H1 (cell line): Measurements from ENCODE around the gene RABL2A. TPM values are rescaled to one million over a fixed set of nuclear protein-coding genes. Genes with fewer than 3 reads are reported as not detected.

ENCODE experiments used
- CTCF ChIA-PET: fragments of 300-600 bp; sonication (Branson Sonifier 250); formaldehyde crosslinking; loops from one replicate; lab custom pipeline; 2021; ENCODE audit not compliant: partially characterized antibody; lab: Charles Lee
- POLR2A ChIA-PET: fragments of 300-600 bp; sonication (Branson Sonifier 250); formaldehyde crosslinking; loops from one replicate; lab custom pipeline; 2021; ENCODE audit warnings: inconsistent platforms; ENCODE audit not compliant: partially characterized antibody; lab: Charles Lee
- DNase-seq, 2 experiments: peaks; one replicate each; pipeline versions ENCODE4 v3.0.0 to v3.0.0-alpha.2; 2010 to 2022; ENCODE audit warnings: low spot score in 2 of 2, low read depth in 1 of 2, mixed read lengths in 1 of 2
- FAIRE-seq: peaks from 2 replicates; lab custom pipeline; 2011; peaks lifted over from hg19 to GRCh38; lab: Jason Lieb, UNC
- H2AFZ ChIP-seq: 2 replicates; pipeline ENCODE4 v1.8.1; 2012; ENCODE audit warnings: low read length, inconsistent platforms
- H2AK5ac ChIP-seq: 2 replicates; pipeline ENCODE4 v1.6.1; 2013; ENCODE audit warnings: low read depth, low read length
- H2BK120ac ChIP-seq: replicated peaks from 2 replicates; pipeline ENCODE3; 2013; ENCODE audit warnings: low read depth, low read length, inconsistent platforms
- H2BK12ac ChIP-seq: 2 replicates; pipeline ENCODE4 v1.6.1; 2013; ENCODE audit warnings: low read depth, low read length
- H2BK15ac ChIP-seq: 2 replicates; pipeline ENCODE4 v1.6.1; 2013; ENCODE audit warnings: low read length
- H2BK20ac ChIP-seq: 2 replicates; pipeline ENCODE4 v1.6.1; 2013; ENCODE audit warnings: low read length
- H2BK5ac ChIP-seq: 2 replicates; pipeline ENCODE4 v1.6.1; 2013; ENCODE audit warnings: low read depth, low read length
- H3K14ac ChIP-seq: 2 replicates; pipeline ENCODE4 v1.6.1; 2013; ENCODE audit warnings: inconsistent platforms; ENCODE audit not compliant: insufficient read length
- H3K18ac ChIP-seq: 2 replicates; pipeline ENCODE4 v1.6.1; 2013; ENCODE audit warnings: low read length; ENCODE audit errors: extremely low read depth
- H3K23ac ChIP-seq: 2 replicates; pipeline ENCODE4 v1.6.1; 2013; ENCODE audit warnings: inconsistent platforms; ENCODE audit not compliant: insufficient read length
- H3K23me2 ChIP-seq: 2 replicates; pipeline ENCODE4 v1.6.1; 2013; ENCODE audit warnings: low read depth, low read length
- H3K27ac ChIP-seq: 2 replicates; pipeline ENCODE4 v1.6.1; 2011; ENCODE audit warnings: low read depth, low read length, inconsistent platforms
- H3K27me3 ChIP-seq, 4 experiments: replicated peaks in 1 of 4; 1 replicate in 1 of 4; 2 replicates in 3 of 4; pipeline versions ENCODE4 v1.6.1 to v1.8.1; 2011 to 2013; ENCODE audit warnings: low read length in 3 of 4, mild to moderate bottlenecking in 3 of 4, inconsistent platforms in 2 of 4, mixed read lengths in 2 of 4, moderate library complexity in 1 of 4; ENCODE audit not compliant: control insufficient read depth in 3 of 4, insufficient read depth in 3 of 4; ENCODE audit errors: extremely low read depth in 1 of 4
- H3K36me3 ChIP-seq, 4 experiments: 2 replicates each; pipeline versions ENCODE4 v1.6.1 to v1.8.1; 2011 to 2013; ENCODE audit warnings: mild to moderate bottlenecking in 4 of 4, low read length in 3 of 4, moderate library complexity in 2 of 4, control low read depth in 1 of 4, inconsistent platforms in 1 of 4; ENCODE audit not compliant: insufficient read depth in 4 of 4, control insufficient read depth in 2 of 4
- H3K4ac ChIP-seq: replicated peaks from 2 replicates; pipeline ENCODE3; 2013; ENCODE audit warnings: low read length, low read depth, mixed read lengths, inconsistent platforms; ENCODE audit not compliant: insufficient read length
- H3K4me1 ChIP-seq, 4 experiments: replicated peaks in 1 of 4; 1 replicate in 1 of 4; 2 replicates in 3 of 4; pipeline versions ENCODE4 v1.6.1 to v1.8.1; 2011 to 2013; ENCODE audit warnings: low read length in 3 of 4, inconsistent platforms in 2 of 4, mixed read lengths in 1 of 4; ENCODE audit not compliant: insufficient read depth in 4 of 4, control insufficient read depth in 3 of 4
- H3K4me2 ChIP-seq, 2 experiments: 2 replicates each; pipeline versions ENCODE4 v1.6.1 to v1.8.1; 2011 to 2013; ENCODE audit warnings: low read depth in 2 of 2, low read length in 2 of 2, control low read depth in 1 of 2, inconsistent platforms in 1 of 2, mild to moderate bottlenecking in 1 of 2; ENCODE audit not compliant: insufficient read depth in 1 of 2
- H3K4me3 ChIP-seq, 4 experiments: fragments of 200-600, 300-600 bp in 1 of 4; sonication (generic), shearing (Covaris generic), sonication (Bioruptor Twin) in 1 of 4; 2 replicates each; pipeline versions ENCODE4 v1.5.1 to v1.8.1; 2011 to 2016; ENCODE audit warnings: low read length in 4 of 4, low read depth in 3 of 4, control low read depth in 2 of 4, inconsistent platforms in 2 of 4, mild to moderate bottlenecking in 2 of 4, mixed read lengths in 1 of 4, moderate library complexity in 1 of 4; ENCODE audit not compliant: insufficient read depth in 2 of 4; ENCODE audit errors: extremely low read depth in 1 of 4
- H3K56ac ChIP-seq: replicated peaks from 2 replicates; pipeline ENCODE3; 2013; ENCODE audit warnings: low read depth, mild to moderate bottlenecking, mixed read lengths, low read length, inconsistent platforms; ENCODE audit not compliant: insufficient read length
- H3K79me1 ChIP-seq: 2 replicates; pipeline ENCODE4 v1.6.1; 2013; ENCODE audit warnings: low read depth, low read length, control low read depth
- H3K79me2 ChIP-seq, 2 experiments: 2 replicates each; pipeline versions ENCODE4 v1.6.1 to v1.8.1; 2012 to 2013; ENCODE audit warnings: low read length in 2 of 2, mild to moderate bottlenecking in 2 of 2, inconsistent platforms in 1 of 2; ENCODE audit not compliant: insufficient read depth in 2 of 2, control insufficient read depth in 1 of 2
- H3K9ac ChIP-seq, 4 experiments: replicated peaks in 1 of 4; 1 replicate in 1 of 4; 2 replicates in 3 of 4; pipeline versions ENCODE4 v1.6.1 to v1.8.1; 2011 to 2013; ENCODE audit warnings: low read depth in 3 of 4, low read length in 3 of 4, control low read depth in 2 of 4, mild to moderate bottlenecking in 2 of 4, moderate library complexity in 2 of 4, inconsistent platforms in 1 of 4; ENCODE audit errors: extremely low read depth in 1 of 4
- H3K9me3 ChIP-seq, 2 experiments: 2 replicates each; pipeline versions ENCODE4 v1.6.1 to v1.8.1; 2012 to 2013; ENCODE audit warnings: mild to moderate bottlenecking in 2 of 2, moderate library complexity in 2 of 2, control low read depth in 1 of 2, inconsistent platforms in 1 of 2, low read depth in 1 of 2, low read length in 1 of 2, mixed read lengths in 1 of 2; ENCODE audit not compliant: insufficient read depth in 2 of 2
- H4K20me1 ChIP-seq, 2 experiments: replicated peaks in 1 of 2; 2 replicates each; pipeline versions ENCODE3 to v1.8.1; 2011 to 2013; ENCODE audit warnings: inconsistent platforms in 2 of 2, low read length in 2 of 2, mild to moderate bottlenecking in 1 of 2; ENCODE audit not compliant: insufficient read depth in 2 of 2, control insufficient read depth in 1 of 2
- H4K5ac ChIP-seq: 2 replicates; pipeline ENCODE4 v1.6.1; 2013; ENCODE audit warnings: low read length, low read depth, mixed read lengths, inconsistent platforms; ENCODE audit not compliant: insufficient read length
- H4K8ac ChIP-seq: 2 replicates; pipeline ENCODE4 v1.8.0; 2013; ENCODE audit warnings: mild to moderate bottlenecking, moderate library complexity, low read length, inconsistent platforms; ENCODE audit not compliant: insufficient read depth; ENCODE audit errors: extremely low read depth
- H4K91ac ChIP-seq: replicated peaks from 2 replicates; pipeline ENCODE3; 2013; ENCODE audit warnings: low read length, mixed read lengths, inconsistent platforms; ENCODE audit not compliant: insufficient read length
- ATF2 ChIP-seq: IDR thresholded peaks from 2 replicates; pipeline ENCODE4 v1.6.1; 2012; ENCODE audit warnings: low read length, inconsistent platforms
- BCL11A ChIP-seq, 2 experiments: IDR thresholded peaks; one replicate each; pipeline ENCODE4 v1.6.1; 2011; ENCODE audit warnings: low read depth in 2 of 2, low read length in 2 of 2, mild to moderate bottlenecking in 2 of 2
- CHD1 ChIP-seq: IDR thresholded peaks from 2 replicates; pipeline ENCODE4 v1.6.1; 2012; ENCODE audit warnings: low read depth, low read length, improper control_type of control experiment
- CHD2 ChIP-seq: IDR thresholded peaks from 2 replicates; pipeline ENCODE4 v1.6.1; 2012; ENCODE audit warnings: low read length, improper control_type of control experiment
- CREB1 ChIP-seq: IDR thresholded peaks from 2 replicates; pipeline ENCODE4 v1.6.1; 2012; ENCODE audit warnings: inconsistent platforms
- EGR1 ChIP-seq: IDR thresholded peaks from 2 replicates; pipeline ENCODE4 v1.6.1; 2011; ENCODE audit warnings: low read depth, low read length, borderline replicate concordance
- HDAC6 ChIP-seq: IDR thresholded peaks from one replicate; pipeline ENCODE4 v1.7.1; 2012; ENCODE audit warnings: low read depth, mild to moderate bottlenecking, inconsistent platforms, low read length, moderate library complexity
- MAFK ChIP-seq: IDR thresholded peaks from 2 replicates; pipeline ENCODE4 v1.6.1; 2012; ENCODE audit warnings: low read depth, mild to moderate bottlenecking, improper control_type of control experiment, low read length
- NRF1 ChIP-seq: IDR thresholded peaks from 2 replicates; pipeline ENCODE4 v1.6.1; 2011; ENCODE audit warnings: mild to moderate bottlenecking, low read depth, low read length, improper control_type of control experiment
- RXRA ChIP-seq: IDR thresholded peaks from 2 replicates; pipeline ENCODE4 v1.6.1; 2011; ENCODE audit warnings: low read depth, mild to moderate bottlenecking, low read length, moderate library complexity; ENCODE audit not compliant: insufficient read depth
- SIN3A ChIP-seq, 2 experiments: IDR thresholded peaks in 1 of 2; conservative IDR thresholded peaks in 1 of 2; 2 replicates each; pipeline ENCODE4 v1.6.1; 2011 to 2012; ENCODE audit warnings: low read length in 2 of 2, improper control_type of control experiment in 1 of 2, low read depth in 1 of 2, mild to moderate bottlenecking in 1 of 2
- SIX5 ChIP-seq: IDR thresholded peaks from 2 replicates; pipeline ENCODE4 v1.6.1; 2011; ENCODE audit warnings: mild to moderate bottlenecking, low read depth, low read length
- SP1 ChIP-seq: IDR thresholded peaks from 2 replicates; pipeline ENCODE4 v1.6.1; 2011; ENCODE audit warnings: low read depth, low read length
- TBP ChIP-seq: IDR thresholded peaks from 2 replicates; pipeline ENCODE4 v1.6.1; 2011; ENCODE audit warnings: low read depth, low read length, improper control_type of control experiment
- WGBS, 2 experiments: shearing (Covaris generic) in 1 of 2; methylation state at CpG; one replicate each; pipeline versions ENCODE4 v1.1.6 to v1.1.7; 2013 to 2015; ENCODE audit warnings: low lambda C conversion rate in 2 of 2, mixed read lengths in 2 of 2, inconsistent platforms in 1 of 2, low coverage in 1 of 2, missing lambda C conversion rate in 1 of 2; ENCODE audit not compliant: insufficient replicate concordance in 2 of 2, insufficient coverage in 1 of 2, insufficient read length in 1 of 2; ENCODE audit errors: extremely low coverage in 1 of 2, missing lambda C conversion rate in 1 of 2; 5-methylcytosine and 5-hydroxymethylcytosine counted together
- polyA plus RNA-seq, 7 experiments: library from polyadenylated mRNA; depleted of rRNA in 3 of 7; stranded (reverse) in 5 of 7; unstranded in 2 of 7; fragments of >200 nt in 5 of 7; fragments of 200-250 nt in 2 of 7; gene quantifications; 1 replicate in 5 of 7; 2 replicates in 1 of 7; 4 replicates in 1 of 7; pipeline versions ENCODE4 v1.2.1 to v1.2.3, GENCODE V29; 2011 to 2013; ENCODE audit warnings: missing spikeins in 2 of 7, mixed read lengths in 2 of 7
- total RNA-seq: library from RNA; stranded (reverse); fragmentation: NEBNext Ultra II Directional; extraction: Animal tissue kit (Norgen Biotek cat#: 25700); gene quantifications from 2 replicates; pipeline ENCODE4 v1.2.1, GENCODE V29; 2021

The RABL2A gene
- total and polyA plus RNA-seq, 2 of the 8 experiments (the other 6 are each of a cell fraction or from before 2014, with no cell fraction given): 6.9 to 10.9 TPM

- no peak overlapping the region for H4K8ac ChIP-seq
- H3K4me1 ChIP-seq: no peaks in the 10 kb centered on the region
- H2BK15ac ChIP-seq: no peak overlapping the region
- no peak overlapping the region for H3K4ac ChIP-seq
- no peak overlapping the region for H2BK20ac ChIP-seq
- H3K4me3 ChIP-seq: no peak overlapping the region
- H3K36me3 ChIP-seq: no peaks in the 10 kb centered on the region
- no peak overlapping the region for H3K56ac ChIP-seq
- CTCF ChIA-PET: interaction anchor here (0.7 to 1.9 kb wide), 3 partner anchors 9 to 71 kb away, joined by 3 to 5 read pairs (median 3); partner anchors contain the start of gene SLC35F5
- no peaks in the 10 kb centered on the region for H3K79me1 ChIP-seq
- no peaks in the 10 kb centered on the region; the same call in 1 of the 2 replicates for H3K23me2 ChIP-seq
- no peak overlapping the region for H2BK120ac ChIP-seq
- H3K79me2 ChIP-seq: no peaks in the 10 kb centered on the region
- H3K9me3 ChIP-seq: no peaks in the 10 kb centered on the region
- no peak overlapping the region for H3K14ac ChIP-seq
- H4K91ac ChIP-seq: no peak overlapping the region
- no peaks in the 10 kb centered on the region; a peak in 1 of 7 replicates for H3K27me3 ChIP-seq
- H3K18ac ChIP-seq: no peak overlapping the region
- H4K5ac ChIP-seq: no peak overlapping the region
- no peaks in the 10 kb centered on the region for H4K20me1 ChIP-seq
- no peak overlapping the region for H3K9ac ChIP-seq
- H2AK5ac ChIP-seq: no peak overlapping the region
- no peak for DNase-seq
- POLR2A ChIA-PET: no interaction called here
- no peak overlapping the region for H3K27ac ChIP-seq
- H3K4me2 ChIP-seq: no peak overlapping the region
- no peak overlapping the region for H2AFZ ChIP-seq
- no peak overlapping the region for H2BK12ac ChIP-seq
- no peak overlapping the region for H3K23ac ChIP-seq
- WGBS, 2 experiments: 92% methylated on average over 8 of the region's 8 CpGs; no CpG with 5 or more reads in 1 of the 2 experiments
- FAIRE-seq: no peak
- H2BK5ac ChIP-seq: no peak overlapping the region
- TF ChIP-seq SP1: no peak
- no peak for TF ChIP-seq NRF1
- TF ChIP-seq RXRA: no peak
- TF ChIP-seq BCL11A (IDR thresholded peaks at IDR 0.05; ENCODE audit: low read depth in 2 of 2, low read length in 2 of 2): no peak
- TF ChIP-seq SIX5: no peak
- no peak for TF ChIP-seq MAFK
- no peak for TF ChIP-seq CHD1
- no peak for TF ChIP-seq CHD2
- no peak for TF ChIP-seq ATF2
- TF ChIP-seq CREB1: no peak
- no peak for TF ChIP-seq TBP
- no peak for TF ChIP-seq HDAC6
- TF ChIP-seq EGR1: no peak
- no peak for TF ChIP-seq SIN3A (conservative IDR thresholded peaks at IDR 0.05 in 1 of 2, IDR thresholded peaks at IDR 0.05 in 1 of 2; ENCODE audit: low read depth in 1 of 2, low read length in 2 of 2)
These were observed 58.4 kb downstream of the RABL2A start for GRCh38 chr2:113685471-113685870.
